Activated naive CD4-positive, alpha-beta T cell treated with Interleukin-2 at 50 U/mL for 16 hours (primary cell): ENCODE results near the gene PLA2G4E.

ENCODE experiments used
- DNase-seq: peaks from one replicate; pipeline ENCODE4 v3.0.0-alpha.2; 2020

PLA2G4E gene

DNA sequence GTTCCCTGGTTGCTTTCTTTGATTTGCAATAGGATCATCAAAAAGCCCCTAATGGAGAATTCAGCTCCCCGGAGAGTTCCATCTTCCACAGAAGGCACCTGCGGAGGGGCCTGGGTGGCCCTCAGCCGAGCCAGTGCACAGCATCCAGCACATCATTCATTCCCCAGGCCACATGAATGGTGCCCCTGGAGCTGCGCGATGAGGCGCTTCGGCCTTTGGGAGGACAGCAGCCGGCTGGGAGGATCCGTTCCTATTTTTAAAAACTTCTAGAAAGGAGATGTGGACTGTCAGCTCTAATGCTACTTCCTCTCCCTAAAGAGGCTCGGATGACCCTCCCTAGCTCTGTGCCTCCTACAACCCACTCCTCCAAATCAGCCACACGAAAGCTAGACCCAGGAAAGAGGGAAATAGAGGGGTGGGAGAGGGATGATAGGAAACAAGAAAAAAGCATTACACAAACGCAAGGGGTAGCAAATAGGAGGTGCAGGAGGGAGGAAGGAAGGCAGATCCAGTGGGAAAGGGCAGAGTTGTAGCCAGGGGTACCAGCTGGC is 68.8 kb downstream of the PLA2G4E start:
- no peak for DNase-seq

DNA sequence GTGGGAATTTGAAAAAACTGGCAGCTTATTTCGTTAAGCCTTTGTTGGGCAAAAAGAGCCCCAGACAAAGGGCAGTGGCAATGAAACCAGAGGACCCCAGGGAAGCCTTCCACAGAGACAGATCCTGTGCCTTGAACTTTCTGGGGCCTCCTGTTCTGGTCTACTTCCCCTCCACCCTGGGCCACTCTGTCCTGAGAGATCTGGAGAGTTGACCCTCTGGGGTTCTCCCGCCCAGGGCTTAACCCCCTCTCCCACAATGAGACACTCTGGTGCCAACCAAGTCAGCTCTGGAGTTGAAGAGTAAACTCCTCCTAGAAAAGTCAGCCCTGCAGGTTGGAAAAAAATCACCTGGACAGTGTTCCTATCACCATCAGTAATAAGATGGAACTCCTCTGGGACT is 69.3 kb downstream of the PLA2G4E start:
- DNase-seq: no peak

DNA sequence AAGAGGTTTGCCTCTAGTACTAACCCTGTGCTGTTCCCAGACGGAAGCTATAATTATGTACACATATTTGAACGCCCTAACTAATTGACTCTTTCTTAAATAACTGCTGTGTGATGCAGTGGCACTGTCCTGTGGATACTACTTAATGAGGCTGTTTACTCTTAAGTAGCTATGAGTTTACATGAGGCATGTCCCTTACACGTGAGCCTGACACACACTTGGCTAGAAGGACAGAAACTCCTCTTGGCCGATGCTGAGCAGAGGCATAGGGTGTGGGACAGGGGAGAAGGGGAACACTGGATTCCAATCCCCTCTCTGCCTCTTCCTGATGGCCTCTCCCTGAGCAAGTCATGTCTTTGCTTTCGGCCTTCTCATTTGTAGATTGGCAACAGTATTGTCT is 70.4 kb downstream of the PLA2G4E start:
- DNase-seq: no peak

- DNase-seq: no peak
These were observed 70.7 kb downstream of the PLA2G4E start for GRCh38 chr15:41950127-41950483.

DNA sequence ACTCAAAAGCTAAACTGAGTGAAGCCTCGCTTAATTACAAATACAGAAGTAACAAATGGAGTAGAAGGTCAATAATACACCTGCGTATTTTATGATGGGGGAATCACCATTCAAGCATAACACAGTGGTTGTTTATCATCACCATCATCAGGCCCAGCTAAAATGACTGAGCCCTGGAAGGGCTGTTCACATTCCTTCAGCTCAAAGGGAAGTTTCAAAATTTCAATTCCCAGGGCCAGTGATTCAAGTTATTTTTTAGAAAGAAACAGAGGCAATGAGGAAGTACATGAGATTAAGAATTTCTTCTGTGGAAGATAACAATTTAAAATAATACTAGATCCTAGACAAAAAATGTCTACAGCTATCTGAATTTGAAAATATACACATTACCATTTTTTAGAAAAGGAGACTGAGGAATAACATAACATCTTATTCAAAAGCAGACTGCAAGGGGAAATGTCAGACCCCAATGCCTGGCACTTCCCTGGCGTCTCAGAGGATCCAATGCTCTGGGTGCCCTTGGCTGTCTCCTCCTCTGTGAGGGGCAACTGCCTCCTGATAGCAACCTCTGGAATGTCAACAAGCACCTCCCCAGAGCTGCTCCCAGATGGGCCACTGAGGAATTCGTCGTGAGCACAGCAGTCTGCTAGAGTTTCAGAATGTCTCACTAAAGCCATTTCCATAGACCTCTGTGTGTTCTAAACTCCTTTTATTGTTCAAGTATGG is 71.3 kb downstream of the PLA2G4E start:
- no peak for DNase-seq

GRCh38 chr15:41948490-41948889 is 72.4 kb downstream of the PLA2G4E start:
- no peak for DNase-seq

GRCh38 chr15:41946970-41947369 is 73.9 kb downstream of the PLA2G4E start:
- DNase-seq: no peak

- no peak for DNase-seq
These were observed 75.1 kb downstream of the PLA2G4E start for GRCh38 chr15:41945731-41946130.

DNA sequence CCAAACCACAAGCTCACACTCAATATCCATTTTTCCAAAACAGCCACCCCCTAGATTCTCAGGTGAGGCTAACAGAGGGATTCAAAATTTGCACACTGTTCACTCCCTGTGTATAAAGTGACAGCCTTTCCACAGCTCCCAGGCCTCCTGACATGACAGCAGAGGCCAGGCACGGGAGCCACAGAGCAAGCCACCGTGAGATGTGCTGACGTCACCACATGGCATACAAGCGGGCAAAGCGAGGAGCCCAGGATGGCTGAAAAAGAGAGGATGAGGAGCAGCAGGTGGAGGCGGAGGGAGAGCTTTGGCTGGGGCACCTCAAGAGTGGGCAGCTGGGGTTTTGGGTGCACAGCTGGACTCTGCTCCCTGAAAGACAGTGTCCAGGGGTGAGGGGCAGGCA is 75.6 kb downstream of the PLA2G4E start:
- no peak for DNase-seq

- DNase-seq: no peak
These were observed 76.4 kb downstream of the PLA2G4E start for GRCh38 chr15:41944313-41944940.

- no peak for DNase-seq
These were observed 77.1 kb downstream of the PLA2G4E start for GRCh38 chr15:41943543-41944312.

DNA sequence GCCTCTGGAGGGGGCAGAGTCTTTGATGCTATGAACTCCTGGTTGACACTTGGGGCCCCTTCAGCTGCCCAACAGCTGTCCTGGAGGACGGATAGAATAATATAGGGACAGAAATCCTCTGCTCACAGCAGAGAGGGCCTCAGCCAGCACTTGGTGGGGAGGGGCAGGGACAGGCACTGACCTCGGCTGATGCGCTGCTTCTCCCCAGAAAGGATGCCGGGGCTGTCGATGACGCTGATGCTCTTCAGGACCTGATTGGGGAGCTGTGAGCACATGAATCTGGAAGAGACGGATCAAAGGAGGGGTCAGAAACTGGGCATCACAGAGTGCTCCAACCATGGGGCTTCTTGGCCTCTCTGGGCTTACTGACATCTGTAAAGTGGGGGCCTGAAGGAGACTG is 78.0 kb downstream of the PLA2G4E start:
- no peak for DNase-seq

DNA sequence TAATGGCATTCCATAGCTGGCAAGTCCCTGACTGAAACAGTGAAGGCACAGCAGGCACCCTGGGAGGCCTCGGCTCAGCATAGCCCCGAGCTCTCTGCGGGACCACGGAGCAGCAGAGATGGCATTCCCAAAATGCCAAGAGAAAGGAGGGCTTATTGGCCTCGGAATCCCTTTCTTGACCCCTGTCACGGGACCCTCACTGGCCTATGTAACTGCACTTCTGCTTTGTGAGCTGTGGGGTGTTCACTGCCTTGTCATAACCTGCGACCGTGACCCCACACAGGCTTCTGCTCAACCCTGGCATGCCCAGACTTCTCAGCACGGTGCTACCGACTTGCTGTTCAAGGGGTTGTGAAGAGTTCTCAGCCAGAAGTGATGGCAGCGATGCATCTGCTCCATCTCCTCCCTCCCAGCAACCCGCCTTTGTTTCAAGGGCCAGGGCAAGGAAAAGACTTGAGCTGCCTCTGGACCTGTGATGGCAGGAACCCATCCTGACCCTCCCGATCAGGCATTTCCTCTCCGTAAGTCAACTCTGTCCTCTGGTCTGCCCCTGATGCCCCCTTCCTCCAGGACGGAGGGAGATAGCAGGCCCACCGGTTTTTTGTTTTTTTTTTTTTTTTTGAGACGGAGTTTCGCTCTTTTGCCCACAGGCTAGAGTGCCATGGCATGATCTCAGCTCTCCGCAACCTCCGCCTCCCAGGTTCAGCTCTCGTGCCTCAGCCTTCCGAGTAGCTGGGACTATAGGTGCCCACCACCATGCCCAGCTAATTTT is 79.0 kb downstream of the PLA2G4E start:
- DNase-seq: no peak

DNA sequence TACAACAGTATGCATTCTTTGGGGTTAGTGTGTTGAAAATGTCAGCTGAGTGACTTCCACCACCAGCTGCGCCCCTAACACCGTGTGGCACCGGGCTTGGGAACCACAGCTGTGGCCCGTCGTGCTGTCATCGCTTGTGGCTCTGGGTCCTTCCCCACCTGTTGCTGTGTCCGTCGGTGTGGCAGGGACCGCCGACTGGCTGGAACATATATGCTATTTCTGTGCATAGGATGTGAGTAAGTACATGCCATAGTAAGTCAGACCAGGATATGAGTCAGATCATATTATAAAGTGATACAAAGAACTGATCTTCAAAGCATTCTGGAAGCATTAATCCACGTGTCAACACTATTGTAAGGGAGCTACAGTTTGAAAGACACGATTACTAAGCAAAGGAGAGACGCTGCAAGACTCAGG is 80.4 kb downstream of the PLA2G4E start:
- DNase-seq: peak; percentile 65

GRCh38 chr15:41939986-41940385 is 80.9 kb downstream of the PLA2G4E start:
- DNase-seq: no peak

DNA sequence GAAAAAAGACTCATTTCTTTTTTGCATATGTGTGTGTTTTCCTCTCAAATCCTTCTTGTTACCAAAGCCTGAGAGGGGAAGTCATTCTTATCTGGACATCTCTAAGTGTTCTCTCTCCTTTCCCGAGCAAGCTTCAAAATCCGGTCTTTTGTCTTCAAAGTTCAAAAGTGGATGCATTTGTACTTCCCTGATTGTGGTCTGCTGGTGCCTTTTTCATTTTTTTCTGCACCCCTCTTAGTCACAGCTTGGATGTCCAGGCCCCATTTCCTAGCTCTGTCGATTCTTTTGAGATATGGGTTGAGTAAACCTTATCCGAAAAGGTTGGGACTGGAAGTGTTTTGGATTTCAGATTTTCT is 83.3 kb downstream of the PLA2G4E start:
- no peak for DNase-seq

DNA sequence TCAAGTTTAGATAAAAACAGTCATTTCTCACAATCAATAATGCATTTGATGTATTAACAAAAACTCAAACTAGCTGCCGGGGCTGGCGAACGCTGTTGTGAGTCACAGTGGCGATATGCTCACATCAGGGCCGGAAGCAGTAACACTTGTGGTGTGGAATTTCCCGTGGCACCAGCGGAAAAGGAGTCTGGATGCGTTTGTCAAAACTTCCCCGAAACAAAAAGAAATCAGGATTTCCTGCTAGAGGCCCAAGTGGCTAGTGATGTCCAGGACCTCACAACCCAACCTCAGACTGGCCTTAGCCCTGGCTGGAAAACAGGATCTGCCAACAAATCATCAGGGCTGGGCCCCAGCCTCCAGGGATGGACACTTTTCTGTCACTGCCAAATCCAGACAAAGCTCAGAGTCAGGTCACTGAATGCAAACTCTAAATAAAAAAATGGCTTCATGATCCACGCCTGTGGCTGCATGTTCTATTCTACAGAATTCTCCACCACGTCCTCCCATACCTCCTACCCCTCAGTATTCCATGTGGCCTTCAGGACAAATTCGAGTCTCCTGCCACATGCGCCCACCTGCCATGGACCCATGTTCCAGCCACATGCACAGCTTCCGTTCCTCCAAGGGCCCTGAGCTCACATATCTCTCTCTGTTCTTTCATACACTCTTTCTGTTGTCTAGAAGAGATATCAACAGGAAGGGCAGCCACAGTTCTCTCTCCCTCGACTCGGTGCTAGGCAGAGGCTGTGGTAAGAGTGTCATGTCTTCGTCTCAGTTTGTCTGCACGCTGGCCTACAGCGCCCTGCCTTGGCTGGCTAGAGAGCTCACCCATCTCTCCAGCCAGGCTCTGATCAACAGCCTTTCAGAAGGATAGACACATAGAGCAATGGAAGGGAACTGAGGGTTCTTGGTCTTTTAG is 83.9 kb downstream of the PLA2G4E start:
- peak; percentile 84 for DNase-seq

DNA sequence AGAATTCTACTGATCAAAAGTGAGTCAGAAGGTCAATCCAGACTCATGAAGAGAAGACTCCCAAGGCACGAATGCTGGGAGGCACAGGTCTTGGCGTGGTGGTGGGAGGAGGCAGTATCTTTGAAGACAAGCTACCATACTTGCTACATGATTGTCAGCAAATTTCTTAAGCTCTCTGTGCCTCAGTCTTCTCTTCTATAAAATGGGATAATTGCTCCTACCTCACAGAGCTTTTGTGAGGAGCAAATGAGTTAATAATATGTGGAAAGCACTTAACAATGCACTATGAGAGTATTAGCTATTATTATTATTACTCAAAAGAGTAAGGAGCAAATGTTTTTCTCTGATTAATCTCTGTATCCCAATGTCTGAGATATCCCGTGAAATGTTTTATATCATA is 84.7 kb downstream of the PLA2G4E start:
- no peak for DNase-seq

GRCh38 chr15:41935566-41936020 is 85.2 kb downstream of the PLA2G4E start:
- peak; percentile 10 for DNase-seq

- DNase-seq: peak; percentile 70
These were observed 86.0 kb downstream of the PLA2G4E start for GRCh38 chr15:41934843-41935242.

GRCh38 chr15:41933771-41934170 is 87.1 kb downstream of the PLA2G4E start:
- DNase-seq: no peak

DNA sequence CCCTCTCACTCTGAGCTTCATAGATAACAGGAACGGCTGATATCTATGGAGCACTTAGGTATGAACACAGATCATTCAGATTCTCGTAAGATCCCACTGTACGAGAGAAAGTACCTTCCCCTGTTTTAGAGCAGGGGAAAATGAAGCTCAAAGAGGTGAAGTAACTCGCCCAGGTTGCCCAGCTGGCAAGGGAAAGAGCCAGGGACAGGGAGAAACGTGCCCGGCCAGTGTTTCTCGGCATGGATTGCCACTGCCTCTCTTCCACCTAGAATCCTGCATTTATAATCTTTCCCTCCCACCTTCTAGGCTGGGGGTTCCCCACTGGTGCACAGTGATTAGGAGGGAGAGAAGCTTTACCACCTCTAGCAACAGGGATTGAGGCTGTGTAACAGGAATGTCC is 87.5 kb downstream of the PLA2G4E start:
- no peak for DNase-seq
